Esophagus squamous epithelium (tissue), 5 donors: ENCODE data around the gene SAXO1. TPM values are rescaled to one million over a fixed set of nuclear protein-coding genes. Genes with fewer than 3 reads are reported as not detected.

Source experiments
- DNase-seq: peaks from one replicate; lab custom pipeline; 2025; lab: John Stamatoyannopoulos, UW
- H3K27ac ChIP-seq, 4 donors: fragments of 200-600 bp; sonication (generic); one replicate each; pipeline ENCODE4 v1.5.1; 2016 to 2019; ENCODE audit warnings: mild to moderate bottlenecking in 1 of 4
- H3K27me3 ChIP-seq, 4 donors: fragments of 200-600 bp; sonication (generic); 1 replicate in 3 of 4; 2 replicates in 1 of 4; pipeline versions ENCODE4 v1.5.1 to v1.6.0; 2017 to 2021; ENCODE audit warnings: antibody characterized with exemption in 1 of 4
- H3K36me3 ChIP-seq, 3 donors: fragments of 200-600 bp; sonication (generic); one replicate each; pipeline ENCODE4 v1.5.1; 2016 to 2019
- H3K4me1 ChIP-seq, 3 donors: fragments of 200-600 bp; sonication (generic); one replicate each; pipeline ENCODE4 v1.5.1; 2017 to 2019
- H3K4me3 ChIP-seq, 4 donors: fragments of 200-600 bp; sonication (generic); 1 replicate in 3 of 4; 2 replicates in 1 of 4; pipeline ENCODE4 v1.5.1; 2016 to 2019; ENCODE audit warnings: mild to moderate bottlenecking in 2 of 4, moderate library complexity in 1 of 4
- H3K9me3 ChIP-seq, 3 donors: fragments of 200-600 bp; sonication (generic); one replicate each; pipeline ENCODE4 v1.5.1; 2016 to 2019
- POLR2A ChIP-seq, 4 donors: fragments of 450-650 bp; IDR thresholded peaks; one replicate each; pipeline ENCODE4 v1.6.1; 2017; ENCODE audit warnings: antibody characterized with exemption in 4 of 4, mild to moderate bottlenecking in 4 of 4, moderate library complexity in 3 of 4
- WGBS, 2 donors: methylation state at CpG; one replicate each; pipeline ENCODE4 v1.1.5; 2018; 5-methylcytosine and 5-hydroxymethylcytosine counted together
- intact Hi-C: fragments of 100-400 bp; cut with DNase I; formaldehyde crosslinking; loops from one replicate; pipeline ENCODE4 v1.15.0; 2022
- total RNA-seq, 4 donors: library from RNA; depleted of rRNA; stranded (reverse); fragments of >200 nt; gene quantifications; one replicate each; pipeline ENCODE4 v1.1.0, GENCODE V29; 2016
- TF ChIP-seq, protein P1 (sequence below), 6 experiments: fragments of 450-650 bp in 4 of 6; fragments of 200-600 bp in 2 of 6; sonication (generic) in 2 of 6; IDR thresholded peaks; one replicate each; pipeline ENCODE4 v1.5.1; 2016 to 2019; ENCODE audit warnings: antibody characterized with exemption in 6 of 6, mild to moderate bottlenecking in 4 of 6, moderate library complexity in 4 of 6
- donor health status: DM: yes; HTN: yes; CAD: no.

SAXO1 gene
- total RNA-seq, 4 donors from 2014 or later, result not detected

GRCh38 chr9:18951936-18952335 is 81.1 kb downstream of the SAXO1 start:
- Histone ChIP-seq H3K4me1 (no peaks in the 10 kb centered on the region), H3K36me3 (no peaks in the 10 kb centered on the region), H3K4me3 (no peak overlapping the region), H3K27me3 (no peaks in the 10 kb centered on the region), H3K27ac (no peak overlapping the region), H3K9me3 (no peaks in the 10 kb centered on the region)
- TF ChIP-seq, protein P1, sequence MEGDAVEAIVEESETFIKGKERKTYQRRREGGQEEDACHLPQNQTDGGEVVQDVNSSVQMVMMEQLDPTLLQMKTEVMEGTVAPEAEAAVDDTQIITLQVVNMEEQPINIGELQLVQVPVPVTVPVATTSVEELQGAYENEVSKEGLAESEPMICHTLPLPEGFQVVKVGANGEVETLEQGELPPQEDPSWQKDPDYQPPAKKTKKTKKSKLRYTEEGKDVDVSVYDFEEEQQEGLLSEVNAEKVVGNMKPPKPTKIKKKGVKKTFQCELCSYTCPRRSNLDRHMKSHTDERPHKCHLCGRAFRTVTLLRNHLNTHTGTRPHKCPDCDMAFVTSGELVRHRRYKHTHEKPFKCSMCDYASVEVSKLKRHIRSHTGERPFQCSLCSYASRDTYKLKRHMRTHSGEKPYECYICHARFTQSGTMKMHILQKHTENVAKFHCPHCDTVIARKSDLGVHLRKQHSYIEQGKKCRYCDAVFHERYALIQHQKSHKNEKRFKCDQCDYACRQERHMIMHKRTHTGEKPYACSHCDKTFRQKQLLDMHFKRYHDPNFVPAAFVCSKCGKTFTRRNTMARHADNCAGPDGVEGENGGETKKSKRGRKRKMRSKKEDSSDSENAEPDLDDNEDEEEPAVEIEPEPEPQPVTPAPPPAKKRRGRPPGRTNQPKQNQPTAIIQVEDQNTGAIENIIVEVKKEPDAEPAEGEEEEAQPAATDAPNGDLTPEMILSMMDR (IDR thresholded peaks at IDR 0.05), result no peak
- no peak for TF ChIP-seq POLR2A (IDR thresholded peaks at IDR 0.05)
- DNase-seq, result no peak
- WGBS, 2 donors, result 75 to 81% methylated on average over 1 of the region's 1 CpG
- intact Hi-C loops, result no loop called here

DNA sequence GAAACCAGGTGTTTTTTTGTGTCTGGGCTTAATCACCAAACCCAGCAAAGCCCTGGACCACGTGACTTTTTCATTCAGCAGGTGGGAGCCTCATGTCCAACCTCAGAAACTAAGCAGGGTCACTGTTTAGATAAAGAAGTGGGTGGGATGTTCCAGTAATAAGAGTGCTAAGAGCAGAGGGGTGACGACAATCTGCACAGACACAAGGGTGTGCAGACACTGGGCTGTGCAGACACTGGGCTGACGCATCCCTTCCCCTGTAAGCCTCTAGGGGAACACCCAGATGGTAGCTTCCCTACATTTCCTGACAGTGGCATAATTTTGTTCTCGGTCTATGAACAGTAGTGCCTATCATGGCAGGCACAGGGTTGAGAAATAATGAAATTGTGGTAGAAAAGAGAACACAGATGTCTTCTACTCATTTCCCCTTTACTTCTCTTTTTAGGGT is 85.1 kb downstream of the SAXO1 start:
- no peak overlapping the region for H3K4me3 ChIP-seq

GRCh38 chr9:18942801-18943200 is 90.2 kb downstream of the SAXO1 start:
- intact Hi-C loops, result no loop called here
- Histone ChIP-seq H3K27ac (no peak overlapping the region), H3K4me3 (no peak overlapping the region), H3K27me3 (no peaks in the 10 kb centered on the region), H3K36me3 (no peaks in the 10 kb centered on the region), H3K4me1 (no peaks in the 10 kb centered on the region), H3K9me3 (no peaks in the 10 kb centered on the region)
- TF ChIP-seq, protein P1 (IDR thresholded peaks at IDR 0.05), result no peak
- TF ChIP-seq POLR2A (IDR thresholded peaks at IDR 0.05), result no peak
- DNase-seq, result no peak
- 68% methylated on average over 6 to 7 of the region's 7 CpGs for WGBS, 2 donors

More for the DNA sequence above, 85.1 kb downstream of the SAXO1 start:
- intact Hi-C loops, result no loop called here
- Histone ChIP-seq H3K27ac (no peak overlapping the region), H3K27me3 (no peaks in the 10 kb centered on the region), H3K36me3 (no peaks in the 10 kb centered on the region), H3K4me1 (no peaks in the 10 kb centered on the region), H3K9me3 (no peaks in the 10 kb centered on the region)
- 69 to 74% methylated on average over 4 of the region's 4 CpGs for WGBS, 2 donors
- TF ChIP-seq, protein P1 (IDR thresholded peaks at IDR 0.05), result no peak
- no peak for TF ChIP-seq POLR2A (IDR thresholded peaks at IDR 0.05)
- DNase-seq, result no peak

DNA sequence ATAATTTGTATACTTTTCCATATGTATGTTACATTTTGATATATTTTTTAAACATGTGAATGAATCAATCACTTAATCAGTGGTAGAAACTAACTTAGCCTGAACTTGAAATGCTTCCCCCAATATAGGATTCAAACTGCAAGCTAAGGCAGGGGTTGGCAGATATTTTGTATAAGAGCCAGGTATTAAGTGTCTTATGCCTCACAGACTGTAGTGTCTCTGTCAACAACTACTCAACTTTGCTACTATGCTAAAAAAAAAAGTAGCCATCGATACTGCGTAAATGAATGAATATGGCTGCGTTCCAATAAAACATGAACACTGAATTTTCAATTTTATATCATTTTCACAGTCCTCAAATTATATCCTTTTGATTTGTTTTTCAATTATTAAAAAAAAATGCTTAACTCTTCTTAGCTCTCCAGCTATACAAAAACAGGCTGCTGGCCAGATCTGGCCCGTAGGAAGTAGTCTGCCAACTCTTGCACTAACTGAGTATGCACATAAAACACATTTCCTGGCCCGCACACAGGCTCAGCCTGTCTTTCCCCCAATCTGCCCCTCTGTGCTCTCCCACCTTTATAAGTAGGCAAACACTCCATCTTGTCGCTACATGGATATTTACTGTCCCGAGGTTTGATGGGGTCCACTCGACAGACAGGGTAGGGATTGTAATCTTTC is 91.8 kb downstream of the SAXO1 start:
- no peak overlapping the region for H3K4me3 ChIP-seq
- DNase-seq, result no peak
- WGBS, 2 donors, result 89 to 91% methylated on average over 8 of the region's 8 CpGs
- no peak overlapping the region for H3K27ac ChIP-seq
- no peaks in the 10 kb centered on the region for H3K4me1 ChIP-seq
- intact Hi-C loops, result no loop called here
- H3K9me3 ChIP-seq, result no peaks in the 10 kb centered on the region
- TF ChIP-seq, protein P1 (IDR thresholded peaks at IDR 0.05), result no peak
- no peak for TF ChIP-seq POLR2A (IDR thresholded peaks at IDR 0.05)
- H3K27me3 ChIP-seq, result no peaks in the 10 kb centered on the region
- no peaks in the 10 kb centered on the region for H3K36me3 ChIP-seq

DNA sequence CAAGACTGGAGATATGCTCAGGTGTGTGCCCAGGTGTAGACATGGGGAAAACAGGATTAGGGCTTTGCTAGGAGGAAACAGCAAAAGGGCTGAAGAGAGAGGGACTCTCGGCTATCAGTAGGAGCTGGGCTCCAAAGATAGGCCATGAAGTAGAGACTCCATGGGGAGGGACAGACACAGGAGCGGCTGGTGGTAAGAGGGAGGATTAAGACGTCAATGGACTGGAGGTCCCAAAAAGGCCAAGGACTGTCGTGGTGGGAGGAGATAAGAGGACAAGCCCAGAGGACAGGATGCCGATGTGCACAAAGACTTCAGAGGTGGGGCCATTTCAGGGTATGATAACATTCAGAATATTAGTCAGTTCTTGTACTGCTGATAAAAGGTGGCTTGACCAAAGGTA is 93.1 kb downstream of the SAXO1 start:
- TF ChIP-seq, protein P1 (IDR thresholded peaks at IDR 0.05), result no peak
- no peak for TF ChIP-seq POLR2A (IDR thresholded peaks at IDR 0.05)
- no peaks in the 10 kb centered on the region for H3K36me3 ChIP-seq
- no peaks in the 10 kb centered on the region for H3K4me1 ChIP-seq
- DNase-seq, result no peak
- H3K4me3 ChIP-seq, result no peak overlapping the region
- H3K27ac ChIP-seq, result no peak overlapping the region
- no peaks in the 10 kb centered on the region for H3K27me3 ChIP-seq
- no peaks in the 10 kb centered on the region for H3K9me3 ChIP-seq
- intact Hi-C loops, result no loop called here
- 88 to 96% methylated on average over 5 of the region's 5 CpGs for WGBS, 2 donors
